K562 (cell line): ENCODE measurements around the gene TBC1D20. TPM values are rescaled to one million over a fixed set of nuclear protein-coding genes. Genes with fewer than 3 reads are reported as not detected.
A peak's percentile ranks its signal among the peaks of the same experiment; 100 is the strongest.

Experiments
- ATF1 ChIP-seq, 2 experiments: fragments of 450-650 bp in 1 of 2; IDR thresholded peaks; 2 replicates each; pipeline ENCODE4 v1.6.1; 2016; ENCODE audit warnings: missing compliant biosample characterization in 1 of 2, missing genetic modification characterization in 1 of 2
- CTCF ChIP-seq, 3 experiments: IDR thresholded peaks in 2 of 3; conservative IDR thresholded peaks in 1 of 3; 2 replicates each; pipeline ENCODE4 v1.5.1; 2011 to 2012; ENCODE audit warnings: low read length in 3 of 3, mild to moderate bottlenecking in 3 of 3, control low read depth in 2 of 3, improper control_type of control experiment in 1 of 3, inconsistent platforms in 1 of 3, low read depth in 1 of 3, mixed read lengths in 1 of 3, moderate library complexity in 1 of 3; ENCODE audit not compliant: insufficient read depth in 2 of 3
- REST ChIP-seq, 2 experiments: fragments of 450-650 bp; formaldehyde crosslinking in 1 of 2; IDR thresholded peaks; 2 replicates each; pipeline versions ENCODE4 v1.4.0 to v1.6.1; 2014 to 2020; ENCODE audit warnings: mild to moderate bottlenecking in 2 of 2, borderline replicate concordance in 1 of 2, low read depth in 1 of 2
- USF2 ChIP-seq: sonication (generic); formaldehyde crosslinking; IDR thresholded peaks from 2 replicates; pipeline ENCODE4 v1.5.0; 2020; ENCODE audit warnings: missing genetic modification reagents
- ZNF407 ChIP-seq: fragments of 450-650 bp; IDR thresholded peaks from 2 replicates; pipeline ENCODE4 v1.6.1; 2016; ENCODE audit warnings: low read depth
- polyA plus RNA-seq, 8 experiments: library from polyadenylated mRNA; depleted of rRNA in 4 of 8; stranded (reverse) in 5 of 8; unstranded in 3 of 8; fragments of >200 nt; fragmentation: Nextera tagmentation in 2 of 8; fragmentation: Illumina TruSeq in 1 of 8; extraction: Ambion mirVana in 2 of 8; extraction: Trizol in 1 of 8; gene quantifications; 2 replicates each; pipeline versions ENCODE4 v1.2.1 to v1.2.3, GENCODE V29; 2011 to 2014; ENCODE audit warnings: inconsistent platforms in 1 of 8, missing spikeins in 1 of 8
- total RNA-seq, 7 experiments: library from RNA; depleted of rRNA in 6 of 7; stranded (reverse); fragments of >200 nt in 6 of 7; fragmentation: Illumina TruSeq in 2 of 7; extraction: Trizol in 2 of 7; gene quantifications; 2 replicates each; pipeline versions ENCODE4 v1.2.1 to v1.2.3, GENCODE V29; 2011 to 2021; ENCODE audit warnings: low replicate concordance in 1 of 7

The TBC1D20 gene
- total and polyA plus RNA-seq, 9 of the 15 experiments (the other 6 are each of a cell fraction or from before 2014, with no cell fraction given): 7.0 to 25.3 (median 15.1) TPM

- TF ChIP-seq REST (IDR thresholded peaks at IDR 0.05; ENCODE audit: borderline replicate concordance) (peak; percentile 81), REST (CRISPR knock-in tag; IDR thresholded peaks at IDR 0.05; ENCODE audit: low read depth) (no peak), USF2 (CRISPR knock-in tag) (peak; percentile 87), CTCF (IDR thresholded peaks at IDR 0.05 in 2 of 3, conservative IDR thresholded peaks at IDR 0.05 in 1 of 3; ENCODE audit: insufficient read depth in 2 of 3, low read depth in 1 of 3, low read length in 3 of 3) (peak in 2 of 3 experiments; percentile 29; a peak in 3 of 6 replicates), ATF1 (CRISPR knock-in tag; IDR thresholded peaks at IDR 0.05) (no peak), ATF1 (tag; IDR thresholded peaks at IDR 0.05) (peak; percentile 40; the same call in 1 of the 2 replicates), ZNF407 (no peak)
These were observed at the start of gene TBC1D20 (continued) for GRCh38 chr20:462199-462991.
